ENCODE data around the gene FUT9. TPM values are rescaled to one million over a fixed set of nuclear protein-coding genes. Genes with fewer than 3 reads are reported as not detected.

FUT9 gene
- total RNA-seq, 1 experiment from 2014 or later, result 3.5 TPM

GRCh38 chr6:95998133-95998532, 17.6 kb upstream of the FUT9 start:
- DNase-seq (ENCODE audit: low spot score) (no peak), ATAC-seq (no peak)
- no peak overlapping the region for H3K27ac Mint-ChIP-seq
- ChIA-PET CTCF (no interaction called here), POLR2A (no interaction called here)
- H3K36me3 Mint-ChIP-seq, result peaks cover 15% of the 10 kb centered on the region
- TF ChIP-seq OVOL2 (CRISPR knock-in tag; IDR thresholded peaks at IDR 0.05; ENCODE audit: borderline replicate concordance), result no peak
- TF ChIP-seq SMAD3 (CRISPR knock-in tag; IDR thresholded peaks at IDR 0.05; ENCODE audit: borderline replicate concordance), result no peak
- no peak for TF ChIP-seq ZNF396 (CRISPR knock-in tag; IDR thresholded peaks at IDR 0.05; ENCODE audit: borderline replicate concordance)
- no peak for TF ChIP-seq NFE2L1 (CRISPR knock-in tag; IDR thresholded peaks at IDR 0.05)
- no peak for TF ChIP-seq IRF1 (CRISPR knock-in tag; IDR thresholded peaks at IDR 0.05)
- TF ChIP-seq ZNF263 (CRISPR knock-in tag; IDR thresholded peaks at IDR 0.05; ENCODE audit: low read depth), result no peak
- TF ChIP-seq ZNF121 (CRISPR knock-in tag; IDR thresholded peaks at IDR 0.05), result no peak
- no peak for TF ChIP-seq MAX (CRISPR knock-in tag; IDR thresholded peaks at IDR 0.05)
- no peak overlapping the region for H3K4me3 Mint-ChIP-seq
- H3K27me3 Mint-ChIP-seq (ENCODE audit: low read depth), result no peaks in the 10 kb centered on the region
- H3K9me3 Mint-ChIP-seq, result peaks cover 37% of the 10 kb centered on the region
- peaks cover 4% of the 10 kb centered on the region; the same call in 1 of the 2 replicates for H3K4me1 Mint-ChIP-seq

GRCh38 chr6:96001891-96002575, 13.7 kb upstream of the FUT9 start:
- CTCF ChIA-PET, result no interaction called here
- H3K4me3 Mint-ChIP-seq, result no peak overlapping the region
- peaks cover 15% of the 10 kb centered on the region for H3K36me3 Mint-ChIP-seq
- H3K9me3 Mint-ChIP-seq, result peaks cover 40% of the 10 kb centered on the region
- no peaks in the 10 kb centered on the region for H3K27me3 Mint-ChIP-seq (ENCODE audit: low read depth)
- ATAC-seq, result no peak
- POLR2A ChIA-PET, result no interaction called here
- H3K4me1 Mint-ChIP-seq, result peaks cover 7% of the 10 kb centered on the region
- DNase-seq (ENCODE audit: low spot score), result no peak
- TF ChIP-seq GRHL2 (CRISPR knock-in tag; IDR thresholded peaks at IDR 0.05; ENCODE audit: insufficient replicate concordance, severe bottlenecking) (no peak), ZMAT4 (CRISPR knock-in tag; IDR thresholded peaks at IDR 0.05) (no peak), NR3C1 (CRISPR knock-in tag; conservative IDR thresholded peaks at IDR 0.05; ENCODE audit: low read depth) (no peak), MAX (CRISPR knock-in tag; IDR thresholded peaks at IDR 0.05) (no peak), HMGXB4 (CRISPR knock-in tag; IDR thresholded peaks at IDR 0.05) (no peak), ZNF317 (CRISPR knock-in tag; IDR thresholded peaks at IDR 0.05; ENCODE audit: borderline replicate concordance, low read depth) (no peak), ZNF281 (CRISPR knock-in tag; IDR thresholded peaks at IDR 0.05) (no peak), PREB (CRISPR knock-in tag; IDR thresholded peaks at IDR 0.05; ENCODE audit: borderline replicate concordance) (no peak), TP53 (CRISPR knock-in tag; IDR thresholded peaks at IDR 0.05) (no peak), ERG (CRISPR knock-in tag; IDR thresholded peaks at IDR 0.05) (no peak), EMX1 (CRISPR knock-in tag; IDR thresholded peaks at IDR 0.05) (no peak), USF2 (CRISPR knock-in tag; IDR thresholded peaks at IDR 0.05) (no peak), FOXP1 (CRISPR knock-in tag; IDR thresholded peaks at IDR 0.05; ENCODE audit: borderline replicate concordance) (no peak)
- H3K27ac Mint-ChIP-seq, result no peak overlapping the region
